K562 (cell line): ENCODE data around the gene CALB2.

Experiments
- ATF3 ChIP-seq, 2 experiments: fragments of 450-650 bp in 1 of 2; sonication (generic) in 1 of 2; formaldehyde crosslinking in 1 of 2; IDR thresholded peaks in 1 of 2; conservative IDR thresholded peaks in 1 of 2; 2 replicates each; pipeline versions ENCODE4 v1.6.1 to v1.8.1; 2016 to 2023; ENCODE audit warnings: mild to moderate bottlenecking in 2 of 2, moderate library complexity in 2 of 2, inconsistent platforms in 1 of 2, missing genetic modification reagents in 1 of 2
- CTCF ChIP-seq, 3 experiments: IDR thresholded peaks in 2 of 3; conservative IDR thresholded peaks in 1 of 3; 2 replicates each; pipeline ENCODE4 v1.5.1; 2011 to 2012; ENCODE audit warnings: low read length in 3 of 3, mild to moderate bottlenecking in 3 of 3, control low read depth in 2 of 3, improper control_type of control experiment in 1 of 3, inconsistent platforms in 1 of 3, low read depth in 1 of 3, mixed read lengths in 1 of 3, moderate library complexity in 1 of 3; ENCODE audit not compliant: insufficient read depth in 2 of 3
- KAT2B ChIP-seq: IDR thresholded peaks from one replicate; pipeline ENCODE4 v1.6.1; 2012; ENCODE audit warnings: low read depth, mild to moderate bottlenecking, control low read depth, inconsistent platforms, low read length, moderate library complexity
- KLF10 ChIP-seq: fragments of 250-450 bp; sonication (Bioruptor Pico); IDR thresholded peaks from 2 replicates; pipeline ENCODE4 v1.6.1; 2021; ENCODE audit warnings: matching md5 sums
- MLX ChIP-seq, 2 experiments: fragments of 450-650 bp in 1 of 2; sonication (generic) in 1 of 2; formaldehyde crosslinking; conservative IDR thresholded peaks; 2 replicates each; pipeline versions ENCODE4 v1.4.0 to v1.8.1; 2020 to 2022; ENCODE audit warnings: mild to moderate bottlenecking in 1 of 2, missing genetic modification reagents in 1 of 2
- SMARCA5 ChIP-seq: fragments of 450-650 bp; IDR thresholded peaks from 2 replicates; pipeline ENCODE4 v1.6.1; 2016
- ZBED1 ChIP-seq: IDR thresholded peaks from 2 replicates; pipeline ENCODE4 v1.6.1; 2014

GRCh38 chr16:71428883-71429282 is 70.4 kb downstream of the CALB2 start:
- no peak for TF ChIP-seq KLF10 (CRISPR knock-in tag)
- no peak for TF ChIP-seq ATF3 (IDR thresholded peaks at IDR 0.05)
- TF ChIP-seq ATF3 (CRISPR knock-in tag; conservative IDR thresholded peaks at IDR 0.05), result no peak
- TF ChIP-seq MLX (CRISPR knock-in tag; conservative IDR thresholded peaks at IDR 0.05), result no peak
- no peak for TF ChIP-seq ZBED1
- TF ChIP-seq KAT2B, result no peak
- no peak for TF ChIP-seq CTCF (IDR thresholded peaks at IDR 0.05 in 2 of 3, conservative IDR thresholded peaks at IDR 0.05 in 1 of 3; ENCODE audit: insufficient read depth in 2 of 3, low read depth in 1 of 3, low read length in 3 of 3)
- TF ChIP-seq SMARCA5, result no peak
